ENCODE data around the gene TSHR. TPM values are rescaled to one million over a fixed set of nuclear protein-coding genes. Genes with fewer than 3 reads are reported as not detected.

Gene TSHR
- total and polyA plus RNA-seq, 2 donors (not counting 3 experiments of a cell fraction or from before 2014, with no cell fraction given): not detected

DNA sequence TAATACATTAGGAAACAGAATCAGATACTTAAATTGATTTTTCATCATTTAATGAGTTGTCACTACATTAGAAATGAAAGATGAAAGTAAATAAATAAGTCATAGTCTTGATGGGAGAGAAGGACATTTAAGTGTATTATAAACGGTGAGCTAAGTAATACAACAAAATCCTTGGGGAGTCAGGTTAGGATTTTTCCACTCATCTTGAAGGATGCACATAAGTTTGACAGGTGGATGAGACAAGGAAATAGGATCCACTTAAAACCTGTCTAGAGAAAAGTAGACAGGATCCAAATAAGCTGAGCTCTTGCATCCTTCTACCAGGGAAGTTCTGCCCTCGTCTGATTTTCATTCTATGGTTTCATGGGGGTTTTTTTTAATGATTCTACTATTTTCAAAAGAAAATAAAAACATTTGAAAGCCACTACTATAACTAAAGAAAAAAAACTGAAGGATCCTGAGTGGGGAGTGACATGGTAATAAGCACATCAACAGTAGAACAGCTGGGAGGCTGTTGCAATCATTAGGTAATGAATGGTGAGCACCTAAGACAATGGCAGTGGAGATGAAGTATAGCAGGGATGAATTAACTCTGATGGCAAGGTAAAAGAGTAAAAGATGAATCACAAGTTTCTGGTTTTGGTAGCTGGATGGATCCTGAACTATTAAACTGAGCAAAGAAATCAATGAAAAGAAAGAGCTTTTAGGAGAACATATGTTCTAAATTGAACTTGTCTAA lies 30.9 kb upstream of the TSHR start:
- no peak overlapping the region for H3K4me2 ChIP-seq (ENCODE audit: insufficient read depth, low read length)
- peaks cover 10% of the 10 kb centered on the region for H3K79me2 ChIP-seq (ENCODE audit: control insufficient read depth, insufficient read depth, low read length)
- no peaks in the 10 kb centered on the region for H3K4me1 ChIP-seq (ENCODE audit: control insufficient read depth, extremely low read depth, insufficient read depth, low read length)
- TF ChIP-seq FOS (IDR thresholded peaks at IDR 0.05; ENCODE audit: borderline replicate concordance, insufficient read depth, low read length): no peak
- TF ChIP-seq, protein P1, sequence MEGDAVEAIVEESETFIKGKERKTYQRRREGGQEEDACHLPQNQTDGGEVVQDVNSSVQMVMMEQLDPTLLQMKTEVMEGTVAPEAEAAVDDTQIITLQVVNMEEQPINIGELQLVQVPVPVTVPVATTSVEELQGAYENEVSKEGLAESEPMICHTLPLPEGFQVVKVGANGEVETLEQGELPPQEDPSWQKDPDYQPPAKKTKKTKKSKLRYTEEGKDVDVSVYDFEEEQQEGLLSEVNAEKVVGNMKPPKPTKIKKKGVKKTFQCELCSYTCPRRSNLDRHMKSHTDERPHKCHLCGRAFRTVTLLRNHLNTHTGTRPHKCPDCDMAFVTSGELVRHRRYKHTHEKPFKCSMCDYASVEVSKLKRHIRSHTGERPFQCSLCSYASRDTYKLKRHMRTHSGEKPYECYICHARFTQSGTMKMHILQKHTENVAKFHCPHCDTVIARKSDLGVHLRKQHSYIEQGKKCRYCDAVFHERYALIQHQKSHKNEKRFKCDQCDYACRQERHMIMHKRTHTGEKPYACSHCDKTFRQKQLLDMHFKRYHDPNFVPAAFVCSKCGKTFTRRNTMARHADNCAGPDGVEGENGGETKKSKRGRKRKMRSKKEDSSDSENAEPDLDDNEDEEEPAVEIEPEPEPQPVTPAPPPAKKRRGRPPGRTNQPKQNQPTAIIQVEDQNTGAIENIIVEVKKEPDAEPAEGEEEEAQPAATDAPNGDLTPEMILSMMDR (IDR thresholded peaks at IDR 0.05; ENCODE audit: extremely low read depth in 1 of 2, insufficient read depth in 1 of 2, low read depth in 1 of 2, low read length in 2 of 2): no peak
- no peak for TF ChIP-seq POLR2A (IDR thresholded peaks at IDR 0.05; ENCODE audit: low read depth, low read length)
- no peak for TF ChIP-seq EZH2 (IDR thresholded peaks at IDR 0.05; ENCODE audit: borderline replicate concordance, low read depth, low read length, severe bottlenecking)
- TF ChIP-seq POLR2AphosphoS5 (IDR thresholded peaks at IDR 0.05; ENCODE audit: insufficient read depth, low read depth, low read length): no peak
- no peak overlapping the region for H3K9ac ChIP-seq (replicated peaks; ENCODE audit: extremely low read depth, insufficient read depth, low read length)
- CTCF ChIA-PET: no interaction called here
- no peak for DNase-seq (ENCODE audit: low read depth, low spot score)
- BruUV-seq (replicated peaks): no TSS peak
- no peaks in the 10 kb centered on the region for H3K9me3 ChIP-seq (replicated peaks; ENCODE audit: control insufficient read depth, insufficient read depth, low read length)
- no peaks in the 10 kb centered on the region for H3K27me3 ChIP-seq (ENCODE audit: control insufficient read depth in 2 of 2, insufficient read depth in 2 of 2, low read length in 2 of 2)
- POLR2A ChIA-PET: no interaction called here
- no peak overlapping the region for H3K27ac ChIP-seq (ENCODE audit: insufficient read depth, low read depth, low read length)
- no peaks in the 10 kb centered on the region for H3K9me1 ChIP-seq (replicated peaks; ENCODE audit: control insufficient read depth, extremely low read depth, insufficient read depth, low read length)
- FAIRE-seq: no peak
- no peak overlapping the region for H2AFZ ChIP-seq (ENCODE audit: low read depth, low read length)
- no peak overlapping the region for H3K4me3 ChIP-seq (replicated peaks in 1 of 3; ENCODE audit: insufficient read depth in 1 of 3, low read depth in 1 of 3, low read length in 3 of 3)
- no peaks in the 10 kb centered on the region for H4K20me1 ChIP-seq (replicated peaks; ENCODE audit: control insufficient read depth, extremely low read depth, insufficient read depth, low read length)
- intact Hi-C loops (cut with micrococcal nuclease) (no loop called here), dilution Hi-C loops (cut with MboI; ENCODE audit: extremely low pct_ligation_motif_present, low sequenced_read_pairs) (no loop called here)
- H3K36me3 ChIP-seq (ENCODE audit: control insufficient read depth in 2 of 2, extremely low read depth in 1 of 2, insufficient read depth in 2 of 2, low read length in 2 of 2): no peaks in the 10 kb centered on the region
